GM21723 (cell line): ENCODE measurements around the gene CARS2.
"Not testable (repeated sequence)": the region's sequence is repeated elsewhere in the genome, so short reads cannot be mapped to it uniquely, and the experiment has no call there.

Experiments used
- ATAC-seq: cut with Tn5 transposase; IDR thresholded peaks from one replicate; pipeline ENCODE4 v1.9.1; 2021; ENCODE audit warnings: mild to moderate bottlenecking, moderate library complexity; ENCODE audit not compliant: unreplicated experiment

CARS2 gene

DNA sequence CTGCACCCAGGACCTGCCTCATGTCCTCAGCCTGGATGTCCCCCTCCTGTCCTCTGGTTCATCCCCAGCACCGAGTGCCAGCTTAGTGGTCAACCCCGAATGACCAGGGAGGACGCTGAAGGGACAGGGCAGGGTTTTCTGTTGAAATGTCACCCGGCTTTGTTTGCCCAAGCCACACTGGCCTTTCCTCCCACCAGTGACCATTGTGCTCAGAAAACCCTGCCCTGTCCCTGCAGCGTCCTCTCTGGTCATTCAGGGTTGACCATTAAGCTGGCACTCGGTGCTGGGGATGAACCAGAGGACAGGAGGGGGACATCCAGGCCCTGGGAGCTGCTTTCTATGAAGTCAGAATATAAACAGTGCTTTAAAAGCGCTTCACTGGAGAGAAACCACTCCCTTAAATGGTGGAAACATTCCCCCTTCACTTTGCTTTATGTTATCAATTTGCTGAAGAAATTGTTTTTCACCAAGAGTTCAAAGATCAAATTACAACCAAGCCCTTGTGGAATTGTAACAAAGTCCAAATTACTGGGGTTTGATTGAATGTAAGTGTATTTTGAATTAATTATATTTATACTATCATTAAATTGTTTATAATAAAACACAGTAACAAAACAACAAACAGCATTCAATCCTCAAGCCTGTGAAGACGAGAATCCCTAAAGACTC is 21.4 kb downstream of the CARS2 start:
- no peak for ATAC-seq

DNA sequence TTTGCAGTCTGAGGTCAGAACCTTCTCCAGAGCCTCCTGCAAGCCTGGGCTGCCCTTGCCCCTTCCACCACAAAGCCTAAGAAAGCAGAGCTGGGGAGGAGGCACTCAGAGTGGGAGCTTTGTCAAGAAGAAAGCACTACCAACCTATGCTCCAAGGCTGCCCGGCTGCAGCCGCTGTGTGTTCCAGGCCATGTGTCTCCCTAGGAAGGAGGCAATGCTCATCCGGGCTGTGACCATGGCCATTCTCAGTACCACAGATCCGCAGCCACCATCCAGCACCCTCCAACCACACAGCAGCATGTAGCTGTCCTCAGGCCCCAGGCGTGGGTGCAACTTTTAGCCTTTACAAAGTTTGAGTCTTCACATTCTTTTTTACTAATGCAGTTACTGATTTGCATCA is 22.0 kb downstream of the CARS2 start:
- no peak for ATAC-seq

- ATAC-seq: no peak
Observed at GRCh38 chr13:110683203-110683883, 22.6 kb downstream of the CARS2 start.

DNA sequence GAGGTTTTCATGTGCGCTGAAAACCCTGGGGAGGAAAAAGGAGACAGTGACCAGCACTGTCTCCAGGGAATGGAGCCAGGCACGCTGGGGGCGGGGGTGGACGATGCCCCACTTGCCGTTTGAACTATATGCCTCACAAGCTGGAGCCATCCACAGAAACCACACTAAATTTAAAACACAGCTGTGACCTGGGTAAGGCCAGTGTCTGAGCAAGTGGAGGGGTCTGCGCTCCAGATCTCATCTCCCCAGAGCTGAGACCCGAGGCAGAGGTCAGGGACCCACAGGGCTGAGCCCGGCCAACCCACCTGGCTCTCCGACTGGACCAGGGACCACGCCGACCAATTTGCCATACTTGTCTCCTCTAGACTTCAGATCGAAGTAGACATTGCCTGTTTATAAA is 23.2 kb downstream of the CARS2 start:
- ATAC-seq: no peak

DNA sequence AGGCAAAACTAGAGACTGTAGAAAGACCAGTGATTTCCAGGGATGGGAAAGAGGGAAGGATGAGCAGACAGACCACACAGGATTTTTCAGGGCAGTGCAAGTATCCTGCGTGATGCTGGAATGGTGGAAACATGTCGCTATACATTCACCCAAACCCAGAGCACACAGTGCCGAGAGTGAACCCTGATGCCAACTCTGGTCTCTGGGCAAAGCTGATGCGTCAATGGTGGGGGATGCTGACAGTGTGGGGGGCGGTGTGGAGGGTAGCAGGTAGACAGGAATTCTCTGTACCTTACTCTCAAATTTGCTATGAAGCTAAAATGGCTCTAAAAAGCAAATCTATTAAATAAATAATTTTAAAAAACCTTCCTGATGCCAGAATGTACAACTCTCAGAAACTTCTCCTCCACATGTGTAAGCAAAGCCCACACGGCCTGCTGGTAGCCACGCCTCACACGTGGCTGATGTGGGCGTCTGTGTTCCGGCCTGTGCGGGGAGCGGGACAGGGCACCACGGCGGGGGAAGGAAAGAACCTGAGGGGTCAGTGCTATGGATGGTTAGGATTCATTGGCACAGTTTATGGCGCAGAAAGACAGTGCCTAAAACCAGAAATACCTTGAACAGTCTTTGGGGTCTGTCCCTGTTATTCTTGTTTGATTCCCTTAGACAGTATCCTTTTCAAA is 23.9 kb downstream of the CARS2 start:
- ATAC-seq: no peak

- ATAC-seq: no peak
Observed at GRCh38 chr13:110680852-110681251, 25.1 kb downstream of the CARS2 start.

GRCh38 chr13:110677731-110678545 is 28.0 kb downstream of the CARS2 start:
- no peak for ATAC-seq

DNA sequence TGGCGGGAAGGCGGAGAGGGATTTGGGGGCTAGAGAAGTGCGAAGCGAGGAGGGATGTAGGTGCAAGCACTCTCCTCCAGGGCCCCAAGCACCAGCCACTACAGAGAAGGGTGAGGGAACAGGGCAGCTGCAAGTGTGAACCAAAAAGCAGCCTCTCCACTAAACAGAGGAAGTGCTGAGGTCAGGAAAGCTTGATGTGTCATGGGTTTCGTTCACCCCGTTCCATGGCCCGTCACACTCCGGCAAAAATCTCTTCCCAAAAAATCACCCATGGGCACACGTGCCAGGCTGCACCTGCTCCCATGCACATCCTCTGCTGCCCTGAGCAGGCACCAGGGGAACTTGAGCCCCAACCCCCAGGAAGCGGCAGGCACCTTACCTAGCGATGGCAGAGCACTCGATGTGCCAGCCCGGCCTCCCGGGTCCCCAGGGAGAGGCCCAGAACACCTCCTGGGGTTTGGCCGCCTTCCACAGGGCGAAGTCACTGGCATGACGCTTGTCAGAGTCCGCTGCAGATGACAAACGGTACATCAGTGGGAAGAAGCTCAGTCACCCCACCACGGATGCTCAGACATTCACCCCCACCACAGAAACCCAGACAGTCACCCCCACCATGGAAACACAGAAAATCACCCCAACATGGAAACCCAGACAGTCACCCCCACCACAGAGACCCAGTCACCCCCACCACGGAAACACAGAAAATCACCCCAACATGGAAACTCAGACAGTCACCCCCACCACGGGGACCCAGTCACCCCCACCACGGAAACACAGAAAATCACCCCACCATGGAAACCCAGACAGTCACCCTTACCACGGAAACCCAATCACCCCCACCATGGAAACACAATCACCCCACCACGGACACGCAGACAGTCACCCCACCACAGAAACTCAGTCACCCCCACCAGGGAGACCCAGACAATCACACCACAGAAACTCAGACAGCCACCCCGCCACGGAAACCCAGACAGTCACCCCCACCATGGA is 29.0 kb downstream of the CARS2 start:
- peak; percentile 86 for ATAC-seq

DNA sequence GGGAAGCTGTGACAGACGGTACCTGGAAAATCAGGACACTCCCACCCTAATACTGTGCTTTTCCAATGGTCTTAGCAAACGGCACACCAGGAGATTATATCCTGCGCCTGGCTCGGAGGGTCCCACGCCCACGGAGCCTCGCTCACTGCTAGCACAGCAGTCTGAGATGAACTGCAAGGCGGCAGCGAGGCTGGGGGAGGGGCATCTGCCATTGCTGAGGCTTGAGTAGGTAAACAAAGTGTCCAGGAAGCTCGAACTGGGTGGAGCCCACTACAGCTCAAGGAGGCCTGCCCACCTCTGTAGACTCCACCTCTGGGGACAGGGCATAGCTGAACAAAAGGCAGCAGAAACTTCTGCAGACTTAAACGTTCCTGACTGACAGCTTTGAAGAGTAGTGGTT is 36.1 kb downstream of the CARS2 start:
- not testable (repeated sequence) for ATAC-seq

GRCh38 chr13:110669036-110669435 is 36.9 kb downstream of the CARS2 start:
- no peak for ATAC-seq

DNA sequence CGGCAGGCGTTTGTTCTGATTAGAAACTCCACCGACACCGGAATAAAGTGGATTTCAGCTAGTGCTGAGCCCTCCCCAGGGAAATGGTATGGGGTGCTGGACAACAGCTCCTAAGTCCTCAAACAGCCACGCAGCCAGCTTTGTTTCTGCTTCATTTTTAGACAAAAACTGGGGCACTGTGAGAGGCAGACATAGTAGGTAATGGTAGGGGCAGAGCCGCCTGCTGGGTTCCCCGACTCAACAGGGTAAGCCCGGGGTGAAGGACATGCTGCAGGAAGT is 39.7 kb downstream of the CARS2 start:
- no peak for ATAC-seq

- ATAC-seq: no peak
Observed at GRCh38 chr13:110665491-110666254, 40.2 kb downstream of the CARS2 start.

DNA sequence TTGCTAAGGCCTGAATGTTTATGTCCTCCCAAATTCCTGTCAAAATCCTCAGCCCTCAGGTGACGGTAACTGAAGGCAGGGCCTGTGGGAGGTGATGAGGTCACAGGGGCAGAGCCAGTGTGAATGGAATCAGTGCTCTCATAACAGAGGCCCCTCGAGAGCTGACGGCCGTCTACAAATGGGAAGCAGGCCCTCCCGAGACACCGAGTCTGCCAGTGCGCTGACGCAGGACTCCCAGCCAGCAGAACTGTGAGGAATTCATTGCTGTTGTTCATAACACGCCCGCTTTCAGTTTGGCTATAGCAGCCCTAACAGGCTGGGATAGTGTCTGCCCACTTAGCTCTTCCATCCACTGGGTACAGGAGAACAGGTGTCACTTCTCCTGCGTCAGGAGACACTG is 41.2 kb downstream of the CARS2 start:
- no peak for ATAC-seq

DNA sequence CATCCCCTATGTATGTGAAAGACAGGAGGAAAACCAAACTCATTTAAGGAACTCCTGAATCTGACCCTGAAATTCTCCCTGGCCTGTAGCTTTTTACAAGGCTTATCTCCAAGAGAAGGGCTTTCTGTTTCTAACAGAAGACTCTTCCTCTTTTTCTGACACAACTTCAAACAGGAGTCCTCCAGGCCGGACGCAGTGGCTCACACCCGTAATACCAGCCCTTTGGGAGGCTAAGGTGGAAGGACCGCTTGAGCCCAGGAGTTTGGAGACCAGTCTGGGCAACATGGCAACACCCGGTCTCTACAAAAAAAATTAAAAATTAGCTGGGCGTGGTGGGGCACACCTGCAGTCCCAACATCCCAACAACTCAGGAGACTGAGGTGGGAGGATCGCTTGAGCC is 41.9 kb downstream of the CARS2 start:
- ATAC-seq: no peak

- no peak for ATAC-seq
Observed at GRCh38 chr13:110663491-110663890, 42.4 kb downstream of the CARS2 start.

DNA sequence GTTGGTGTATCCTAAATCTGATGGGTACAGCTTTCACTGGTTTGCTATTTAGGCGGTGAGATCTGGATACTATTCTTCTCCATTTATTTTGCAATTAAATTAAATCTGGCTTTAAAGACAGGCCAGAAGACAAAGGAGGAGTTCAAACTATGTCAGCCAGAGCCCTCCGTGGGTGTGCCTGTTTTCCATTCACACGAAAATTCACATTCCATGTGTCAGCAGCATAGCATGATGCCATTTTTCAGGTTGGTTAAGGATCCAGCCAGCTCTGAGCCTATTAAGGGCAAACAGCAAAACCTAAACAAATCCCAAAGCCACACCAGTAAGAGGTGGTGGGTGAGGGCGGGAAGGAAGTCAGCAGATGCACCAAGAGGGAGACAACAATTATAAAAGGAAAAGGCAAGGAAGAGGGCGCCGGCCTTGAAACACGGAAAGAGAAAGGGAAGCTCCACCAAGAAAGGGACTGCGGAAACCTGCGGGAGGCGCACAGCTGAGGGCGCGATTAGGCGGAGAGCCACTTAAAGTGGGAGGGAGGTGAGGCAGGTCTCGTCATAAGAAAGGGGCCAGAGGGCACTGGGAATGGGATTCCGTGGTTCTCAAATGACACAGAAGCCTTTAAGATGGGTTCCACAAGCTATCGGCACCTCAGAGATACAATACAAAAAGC is 43.0 kb downstream of the CARS2 start:
- no peak for ATAC-seq

DNA sequence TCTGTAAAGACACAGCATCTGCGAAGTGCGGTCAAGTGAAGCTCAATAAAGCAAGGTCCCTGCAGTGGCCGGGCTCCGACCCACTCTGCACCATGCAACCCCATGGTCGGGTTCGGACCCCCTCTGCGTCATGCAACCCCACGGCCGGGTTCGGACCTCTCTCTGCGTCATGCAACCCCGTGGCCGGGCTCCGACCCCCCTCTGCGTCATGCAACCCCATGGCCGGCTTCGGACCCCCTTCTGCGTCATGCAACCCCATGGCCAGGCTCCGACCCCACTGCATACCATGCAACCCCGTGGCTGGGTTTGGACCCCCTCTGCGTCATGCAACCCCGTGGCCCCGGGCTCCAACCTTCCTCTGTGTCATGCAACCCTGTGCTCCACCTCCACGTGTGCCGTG is 43.8 kb downstream of the CARS2 start:
- ATAC-seq: no peak

DNA sequence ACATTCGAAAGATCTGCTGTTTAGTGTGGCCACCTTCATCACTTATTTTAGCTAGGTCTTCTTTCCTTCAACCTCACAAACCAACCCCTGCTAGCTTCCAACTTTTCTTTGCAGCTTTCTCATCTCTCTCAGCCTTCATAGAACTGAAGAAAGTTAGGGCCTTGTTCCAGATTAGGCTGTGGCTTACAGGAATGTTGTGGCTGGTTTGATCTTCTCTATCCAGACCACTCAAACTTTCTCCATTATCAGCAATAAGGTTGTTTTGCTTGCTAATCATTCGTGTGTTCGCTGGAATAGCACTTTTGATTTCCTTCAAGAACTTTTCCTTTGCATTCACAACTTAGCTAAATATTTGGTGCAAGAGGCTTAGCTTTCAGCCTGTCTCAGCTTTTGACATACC is 44.7 kb downstream of the CARS2 start:
- no peak for ATAC-seq

DNA sequence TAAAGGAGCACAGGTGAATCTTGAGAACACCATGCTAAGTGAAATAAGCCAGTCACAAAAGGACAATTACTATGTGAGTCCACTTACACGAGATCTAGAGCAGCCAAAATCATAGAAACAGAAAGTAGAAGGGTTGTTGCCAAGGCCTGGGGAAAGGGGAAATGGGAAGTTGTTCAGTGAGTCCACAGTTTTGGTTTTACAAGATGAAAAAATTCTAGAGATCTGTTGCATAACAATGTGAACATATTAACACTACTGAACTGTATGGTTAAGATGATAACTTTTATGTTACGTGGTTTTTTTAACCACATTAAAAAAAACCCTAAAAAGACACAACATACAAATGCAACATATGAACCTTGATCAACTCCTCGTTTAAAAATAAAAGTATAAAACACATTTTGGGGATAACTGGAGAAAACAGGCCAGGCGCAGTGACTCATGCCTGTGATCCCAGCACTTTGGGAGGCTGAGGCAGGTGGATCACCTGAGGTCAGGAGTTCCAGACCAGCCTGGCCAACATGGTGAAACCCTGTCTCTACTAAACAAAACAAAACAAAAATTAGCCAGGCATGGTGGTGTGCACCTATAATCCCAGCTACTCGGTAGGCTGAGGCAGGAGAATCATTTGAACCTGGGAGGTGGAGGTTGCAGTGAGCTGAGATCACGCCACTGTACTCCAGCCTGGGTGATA is 47.6 kb downstream of the CARS2 start:
- peak; percentile 94 for ATAC-seq
